Measurements from ENCODE around the gene CDC14A. TPM values are rescaled to one million over a fixed set of nuclear protein-coding genes. Genes with fewer than 3 reads are reported as not detected.

CDC14A gene
- total and polyA plus RNA-seq, 2 donors (not counting 3 experiments of a cell fraction or from before 2014, with no cell fraction given): 3.4 to 13.9 TPM

DNA sequence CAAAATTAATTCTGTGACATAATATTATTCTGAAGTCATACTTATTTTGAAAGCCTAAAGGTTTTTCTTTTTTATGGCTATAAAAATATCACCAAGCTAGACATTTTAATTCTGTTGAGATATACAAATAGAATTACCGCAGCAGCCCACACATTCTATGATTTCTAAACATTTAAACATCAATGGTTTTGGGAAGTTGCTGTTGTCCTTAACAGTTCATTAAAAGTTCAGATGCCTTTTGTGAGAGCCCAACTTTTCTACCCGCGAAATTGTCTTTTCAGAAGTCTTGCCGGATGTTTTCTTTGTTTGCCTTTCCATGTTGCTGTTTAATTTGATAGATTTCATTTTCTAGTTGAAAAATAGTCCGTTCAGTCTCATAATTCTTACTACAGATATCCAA lies 40.5 kb downstream of the CDC14A start:
- Histone ChIP-seq H3K27ac (ENCODE audit: insufficient read depth, low read depth, low read length) (no peak overlapping the region), H3K79me2 (ENCODE audit: control insufficient read depth, insufficient read depth, low read length) (no peaks in the 10 kb centered on the region), H3K4me2 (ENCODE audit: insufficient read depth, low read length) (no peak overlapping the region), H3K9ac (replicated peaks; ENCODE audit: extremely low read depth, insufficient read depth, low read length) (no peak overlapping the region), H3K4me1 (ENCODE audit: control insufficient read depth, extremely low read depth, insufficient read depth, low read length) (peaks cover 6% of the 10 kb centered on the region), H3K4me3 (replicated peaks in 1 of 3; ENCODE audit: insufficient read depth in 1 of 3, low read depth in 1 of 3, low read length in 3 of 3) (no peak overlapping the region), H4K20me1 (replicated peaks; ENCODE audit: control insufficient read depth, extremely low read depth, insufficient read depth, low read length) (no peaks in the 10 kb centered on the region), H3K36me3 (ENCODE audit: control insufficient read depth in 2 of 2, extremely low read depth in 1 of 2, insufficient read depth in 2 of 2, low read length in 2 of 2) (peaks cover 6% of the 10 kb centered on the region in 2 experiments), H3K9me3 (replicated peaks; ENCODE audit: control insufficient read depth, insufficient read depth, low read length) (no peaks in the 10 kb centered on the region), H2AFZ (ENCODE audit: low read depth, low read length) (no peak overlapping the region), H3K9me1 (replicated peaks; ENCODE audit: control insufficient read depth, extremely low read depth, insufficient read depth, low read length) (no peaks in the 10 kb centered on the region), H3K27me3 (ENCODE audit: control insufficient read depth in 2 of 2, insufficient read depth in 2 of 2, low read length in 2 of 2) (no peaks in the 10 kb centered on the region)
- CTCF ChIA-PET: interaction anchor here (0.9 kb wide), 1 partner anchor 25 kb away, joined by 3 read pairs; no protein-coding TSS in a partner anchor
- DNase-seq (ENCODE audit: low read depth, low spot score): no peak
- FAIRE-seq: no peak
- BruUV-seq (replicated peaks): no TSS peak
- POLR2A ChIA-PET: no interaction called here
- intact Hi-C loops (cut with micrococcal nuclease) (no loop called here), dilution Hi-C loops (cut with MboI; ENCODE audit: extremely low pct_ligation_motif_present, low sequenced_read_pairs) (no loop called here)
- TF ChIP-seq EZH2 (IDR thresholded peaks at IDR 0.05; ENCODE audit: borderline replicate concordance, low read depth, low read length, severe bottlenecking): no peak

DNA sequence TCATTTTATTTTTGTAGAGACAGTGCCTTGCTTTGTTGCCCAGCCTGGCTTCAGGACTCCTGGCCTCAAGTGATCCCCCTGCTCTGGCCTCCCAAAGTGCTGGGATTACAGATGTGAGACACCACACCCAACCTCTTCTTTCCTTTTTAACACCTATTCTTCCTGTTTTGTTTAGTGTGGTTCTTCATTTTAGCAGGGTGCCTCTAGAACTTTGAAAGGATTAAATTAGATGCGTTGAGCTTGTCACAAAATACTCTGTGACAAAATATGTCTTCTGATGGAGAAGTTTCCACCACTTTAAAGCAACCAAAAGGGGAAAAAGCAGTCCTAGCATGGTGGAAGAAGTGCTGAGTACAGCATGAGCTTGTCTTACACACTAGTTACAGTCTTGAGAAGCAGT lies 42.0 kb downstream of the CDC14A start:
- dilution Hi-C loops (cut with MboI; ENCODE audit: extremely low pct_ligation_motif_present, low sequenced_read_pairs): no loop called here
- Histone ChIP-seq H3K4me2 (ENCODE audit: insufficient read depth, low read length) (no peak overlapping the region), H4K20me1 (replicated peaks; ENCODE audit: control insufficient read depth, extremely low read depth, insufficient read depth, low read length) (no peaks in the 10 kb centered on the region), H2AFZ (ENCODE audit: low read depth, low read length) (no peak overlapping the region), H3K4me3 (replicated peaks in 1 of 3; ENCODE audit: insufficient read depth in 1 of 3, low read depth in 1 of 3, low read length in 3 of 3) (no peak overlapping the region), H3K9me1 (replicated peaks; ENCODE audit: control insufficient read depth, extremely low read depth, insufficient read depth, low read length) (no peaks in the 10 kb centered on the region), H3K4me1 (ENCODE audit: control insufficient read depth, extremely low read depth, insufficient read depth, low read length) (no peaks in the 10 kb centered on the region), H3K9me3 (replicated peaks; ENCODE audit: control insufficient read depth, insufficient read depth, low read length) (no peaks in the 10 kb centered on the region), H3K79me2 (ENCODE audit: control insufficient read depth, insufficient read depth, low read length) (no peaks in the 10 kb centered on the region), H3K27ac (ENCODE audit: insufficient read depth, low read depth, low read length) (no peak overlapping the region), H3K36me3 (ENCODE audit: control insufficient read depth in 2 of 2, extremely low read depth in 1 of 2, insufficient read depth in 2 of 2, low read length in 2 of 2) (peaks cover 6% of the 10 kb centered on the region in 2 experiments), H3K27me3 (ENCODE audit: control insufficient read depth in 2 of 2, insufficient read depth in 2 of 2, low read length in 2 of 2) (no peaks in the 10 kb centered on the region), H3K9ac (replicated peaks; ENCODE audit: extremely low read depth, insufficient read depth, low read length) (no peak overlapping the region)
- DNase-seq (ENCODE audit: low read depth, low spot score) (no peak), FAIRE-seq (no peak)
- BruUV-seq (replicated peaks): no TSS peak
- ChIA-PET CTCF (interaction anchor here (0.9 to 1.2 kb wide), 3 partner anchors 8 to 65 kb away, joined by 3 read pairs; no protein-coding TSS in a partner anchor), POLR2A (no interaction called here)
- TF ChIP-seq POLR2A (IDR thresholded peaks at IDR 0.05; ENCODE audit: low read depth, low read length) (no peak), JUN (IDR thresholded peaks at IDR 0.05; ENCODE audit: borderline replicate concordance, insufficient read depth, insufficient read length, low read depth) (no peak), MYC (IDR thresholded peaks at IDR 0.05; ENCODE audit: low read depth, low read length) (no peak), EZH2 (IDR thresholded peaks at IDR 0.05; ENCODE audit: borderline replicate concordance, low read depth, low read length, severe bottlenecking) (no peak), FOS (IDR thresholded peaks at IDR 0.05; ENCODE audit: borderline replicate concordance, insufficient read depth, low read length) (no peak), POLR2AphosphoS5 (IDR thresholded peaks at IDR 0.05; ENCODE audit: insufficient read depth, low read depth, low read length) (no peak), GATA2 (IDR thresholded peaks at IDR 0.05; ENCODE audit: insufficient read depth, insufficient read length, low read depth, low read length) (no peak)
- TF ChIP-seq, protein P1, sequence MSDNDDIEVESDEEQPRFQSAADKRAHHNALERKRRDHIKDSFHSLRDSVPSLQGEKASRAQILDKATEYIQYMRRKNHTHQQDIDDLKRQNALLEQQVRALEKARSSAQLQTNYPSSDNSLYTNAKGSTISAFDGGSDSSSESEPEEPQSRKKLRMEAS (IDR thresholded peaks at IDR 0.05; ENCODE audit: insufficient read depth, insufficient read length): no peak
- TF ChIP-seq, protein P2, sequence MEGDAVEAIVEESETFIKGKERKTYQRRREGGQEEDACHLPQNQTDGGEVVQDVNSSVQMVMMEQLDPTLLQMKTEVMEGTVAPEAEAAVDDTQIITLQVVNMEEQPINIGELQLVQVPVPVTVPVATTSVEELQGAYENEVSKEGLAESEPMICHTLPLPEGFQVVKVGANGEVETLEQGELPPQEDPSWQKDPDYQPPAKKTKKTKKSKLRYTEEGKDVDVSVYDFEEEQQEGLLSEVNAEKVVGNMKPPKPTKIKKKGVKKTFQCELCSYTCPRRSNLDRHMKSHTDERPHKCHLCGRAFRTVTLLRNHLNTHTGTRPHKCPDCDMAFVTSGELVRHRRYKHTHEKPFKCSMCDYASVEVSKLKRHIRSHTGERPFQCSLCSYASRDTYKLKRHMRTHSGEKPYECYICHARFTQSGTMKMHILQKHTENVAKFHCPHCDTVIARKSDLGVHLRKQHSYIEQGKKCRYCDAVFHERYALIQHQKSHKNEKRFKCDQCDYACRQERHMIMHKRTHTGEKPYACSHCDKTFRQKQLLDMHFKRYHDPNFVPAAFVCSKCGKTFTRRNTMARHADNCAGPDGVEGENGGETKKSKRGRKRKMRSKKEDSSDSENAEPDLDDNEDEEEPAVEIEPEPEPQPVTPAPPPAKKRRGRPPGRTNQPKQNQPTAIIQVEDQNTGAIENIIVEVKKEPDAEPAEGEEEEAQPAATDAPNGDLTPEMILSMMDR (IDR thresholded peaks at IDR 0.05; ENCODE audit: extremely low read depth in 1 of 2, insufficient read depth in 1 of 2, low read depth in 1 of 2, low read length in 2 of 2): no peak
- intact Hi-C loops (cut with micrococcal nuclease): no loop called here

All from endothelial cell of umbilical vein (primary cell).